Measurements from ENCODE around the gene AFAP1.

- TF ChIP-seq CTCF (IDR thresholded peaks at IDR 0.05) (no peak), ZFX (IDR thresholded peaks at IDR 0.05; ENCODE audit: borderline replicate concordance) (no peak)
Measured at GRCh38 chr4:7963691-7964090, 24.0 kb upstream of the AFAP1 start.
